ENCODE results near the gene TMOD2. TPM values are rescaled to one million over a fixed set of nuclear protein-coding genes. Genes with fewer than 3 reads are reported as not detected.

Gene TMOD2
- total and polyA plus RNA-seq, 2 experiments from 2014 or later = 3.0 to 5.9 TPM

DNA sequence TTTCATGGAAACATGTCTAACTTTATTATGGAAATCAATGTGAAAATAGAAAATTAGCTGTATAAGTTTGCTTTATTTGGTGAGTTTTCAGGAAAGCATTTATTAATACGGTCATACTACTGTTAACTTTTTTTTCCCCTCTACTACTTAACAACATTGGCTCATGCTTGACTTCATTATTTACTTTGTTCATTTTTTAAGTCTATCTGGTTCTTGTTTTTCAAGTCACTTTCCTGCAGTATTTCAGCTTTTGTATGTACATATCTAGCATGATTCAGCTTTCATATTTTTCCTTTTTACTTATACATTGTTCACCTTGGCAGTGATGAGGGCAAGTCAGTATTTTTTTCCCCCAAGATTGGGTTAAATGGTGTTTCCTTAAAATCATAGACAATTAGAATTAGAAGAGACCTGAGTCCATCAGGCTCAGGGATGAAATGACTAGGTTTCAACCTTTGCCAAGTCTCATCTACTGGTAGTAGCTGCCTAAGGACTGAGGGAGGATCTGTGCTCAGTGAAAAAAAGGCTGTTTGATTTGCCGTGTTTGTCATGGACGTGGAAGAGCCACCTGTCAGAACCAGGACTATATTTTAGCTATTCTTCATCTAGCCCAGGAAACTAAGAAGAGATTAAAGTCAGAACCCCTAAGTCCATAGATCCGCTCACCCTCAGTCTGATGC, 93.5 kb downstream of the TMOD2 start:
- Histone ChIP-seq H3K27ac (ENCODE audit: low read depth) (no peak overlapping the region), H3K79me2 (replicated peaks; ENCODE audit: insufficient read depth) (peaks cover 94% of the 10 kb centered on the region), H3K9me2 (ENCODE audit: insufficient read depth) (no peaks in the 10 kb centered on the region), H3F3A (replicated peaks; ENCODE audit: low read depth) (no peaks in the 10 kb centered on the region), H3K36me3 (ENCODE audit: insufficient read depth) (no peaks in the 10 kb centered on the region), H3K4me3 (no peak overlapping the region), H3K4me2 (no peak overlapping the region), H3K4me1 (ENCODE audit: insufficient read depth) (peaks cover 41% of the 10 kb centered on the region), H2AFZ (no peak overlapping the region), H3K27me3 (ENCODE audit: insufficient read depth) (no peaks in the 10 kb centered on the region), H4K20me1 (replicated peaks; ENCODE audit: insufficient read depth) (peaks cover 22% of the 10 kb centered on the region)
- Mint-ChIP-seq H3K4me3 (no peak overlapping the region), H3K27ac (no peak overlapping the region), H3K36me3 (ENCODE audit: low read depth) (no peaks in the 10 kb centered on the region), H3K27me3 (ENCODE audit: insufficient read depth, low read depth, poor library complexity) (no peaks in the 10 kb centered on the region), H3K9me3 (no peaks in the 10 kb centered on the region), H3K4me1 (peaks cover 50% of the 10 kb centered on the region)
- 0 out of 3 replicates have a peak, but pooled peaks have one; percentile 22 for ATAC-seq
- no peak for DNase-seq (ENCODE audit: low spot score)
- no peak for TF ChIP-seq POLR2AphosphoS5 (IDR thresholded peaks at IDR 0.05; ENCODE audit: low read depth)
- no peak for TF ChIP-seq STAT1 (IDR thresholded peaks at IDR 0.05; ENCODE audit: unreplicated experiment)
- TF ChIP-seq NANOG (IDR thresholded peaks at IDR 0.05; ENCODE audit: borderline replicate concordance) = no peak
- TF ChIP-seq, protein P1, sequence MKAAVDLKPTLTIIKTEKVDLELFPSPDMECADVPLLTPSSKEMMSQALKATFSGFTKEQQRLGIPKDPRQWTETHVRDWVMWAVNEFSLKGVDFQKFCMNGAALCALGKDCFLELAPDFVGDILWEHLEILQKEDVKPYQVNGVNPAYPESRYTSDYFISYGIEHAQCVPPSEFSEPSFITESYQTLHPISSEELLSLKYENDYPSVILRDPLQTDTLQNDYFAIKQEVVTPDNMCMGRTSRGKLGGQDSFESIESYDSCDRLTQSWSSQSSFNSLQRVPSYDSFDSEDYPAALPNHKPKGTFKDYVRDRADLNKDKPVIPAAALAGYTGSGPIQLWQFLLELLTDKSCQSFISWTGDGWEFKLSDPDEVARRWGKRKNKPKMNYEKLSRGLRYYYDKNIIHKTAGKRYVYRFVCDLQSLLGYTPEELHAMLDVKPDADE (IDR thresholded peaks at IDR 0.05) = no peak
- TF ChIP-seq, protein P2, sequence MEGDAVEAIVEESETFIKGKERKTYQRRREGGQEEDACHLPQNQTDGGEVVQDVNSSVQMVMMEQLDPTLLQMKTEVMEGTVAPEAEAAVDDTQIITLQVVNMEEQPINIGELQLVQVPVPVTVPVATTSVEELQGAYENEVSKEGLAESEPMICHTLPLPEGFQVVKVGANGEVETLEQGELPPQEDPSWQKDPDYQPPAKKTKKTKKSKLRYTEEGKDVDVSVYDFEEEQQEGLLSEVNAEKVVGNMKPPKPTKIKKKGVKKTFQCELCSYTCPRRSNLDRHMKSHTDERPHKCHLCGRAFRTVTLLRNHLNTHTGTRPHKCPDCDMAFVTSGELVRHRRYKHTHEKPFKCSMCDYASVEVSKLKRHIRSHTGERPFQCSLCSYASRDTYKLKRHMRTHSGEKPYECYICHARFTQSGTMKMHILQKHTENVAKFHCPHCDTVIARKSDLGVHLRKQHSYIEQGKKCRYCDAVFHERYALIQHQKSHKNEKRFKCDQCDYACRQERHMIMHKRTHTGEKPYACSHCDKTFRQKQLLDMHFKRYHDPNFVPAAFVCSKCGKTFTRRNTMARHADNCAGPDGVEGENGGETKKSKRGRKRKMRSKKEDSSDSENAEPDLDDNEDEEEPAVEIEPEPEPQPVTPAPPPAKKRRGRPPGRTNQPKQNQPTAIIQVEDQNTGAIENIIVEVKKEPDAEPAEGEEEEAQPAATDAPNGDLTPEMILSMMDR (conservative IDR thresholded peaks at IDR 0.05; ENCODE audit: low read depth in 2 of 2) = no peak
- no peak for TF ChIP-seq ZNF114 (CRISPR knock-in tag; IDR thresholded peaks at IDR 0.05)

DNA sequence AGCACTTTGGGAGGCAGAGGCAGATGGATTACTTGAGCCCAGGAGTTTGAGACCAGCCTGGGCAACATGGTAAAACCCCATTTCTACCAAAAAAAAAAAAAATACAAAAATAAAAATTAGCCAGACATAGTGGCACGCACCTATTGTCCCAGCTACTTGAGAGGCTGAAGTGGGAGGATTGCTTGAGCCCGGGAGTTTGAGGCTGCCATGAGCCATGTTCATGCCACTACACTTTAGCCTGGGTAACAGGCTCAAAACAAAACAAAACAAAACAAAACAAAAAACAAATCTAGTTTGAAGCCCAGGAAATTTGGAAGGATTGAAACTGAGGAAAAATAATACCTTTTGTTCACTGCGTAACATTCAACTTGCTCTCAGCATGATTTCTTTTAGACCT, 94.7 kb downstream of the TMOD2 start:
- Histone ChIP-seq H3K79me2 (replicated peaks; ENCODE audit: insufficient read depth) (peaks cover 94% of the 10 kb centered on the region), H3K27me3 (ENCODE audit: insufficient read depth) (no peaks in the 10 kb centered on the region), H3K36me3 (ENCODE audit: insufficient read depth) (no peaks in the 10 kb centered on the region), H3K27ac (ENCODE audit: low read depth) (no peak overlapping the region), H3F3A (replicated peaks; ENCODE audit: low read depth) (no peaks in the 10 kb centered on the region), H3K4me3 (no peak overlapping the region), H3K9me2 (ENCODE audit: insufficient read depth) (no peaks in the 10 kb centered on the region), H3K4me2 (no peak overlapping the region), H4K20me1 (replicated peaks; ENCODE audit: insufficient read depth) (peaks cover 25% of the 10 kb centered on the region), H2AFZ (no peak overlapping the region), H3K4me1 (ENCODE audit: insufficient read depth) (peaks cover 36% of the 10 kb centered on the region)
- ATAC-seq = no peak
- no peak overlapping the region for H3K27ac Mint-ChIP-seq
- no peaks in the 10 kb centered on the region for H3K9me3 Mint-ChIP-seq
- H3K36me3 Mint-ChIP-seq (ENCODE audit: low read depth) = no peaks in the 10 kb centered on the region
- H3K4me1 Mint-ChIP-seq = peaks cover 41% of the 10 kb centered on the region
- no peak for DNase-seq (ENCODE audit: low spot score)
- H3K27me3 Mint-ChIP-seq (ENCODE audit: insufficient read depth, low read depth, poor library complexity) = peaks cover 2% of the 10 kb centered on the region
- no peak overlapping the region for H3K4me3 Mint-ChIP-seq
- TF ChIP-seq, protein P2 (conservative IDR thresholded peaks at IDR 0.05; ENCODE audit: low read depth in 2 of 2) = no peak
- TF ChIP-seq JUNB (IDR thresholded peaks at IDR 0.05; ENCODE audit: unreplicated experiment) = no peak
- TF ChIP-seq, protein P1 (IDR thresholded peaks at IDR 0.05) = no peak
- TF ChIP-seq ZNF114 (CRISPR knock-in tag; IDR thresholded peaks at IDR 0.05) = no peak
- TF ChIP-seq, protein P3, sequence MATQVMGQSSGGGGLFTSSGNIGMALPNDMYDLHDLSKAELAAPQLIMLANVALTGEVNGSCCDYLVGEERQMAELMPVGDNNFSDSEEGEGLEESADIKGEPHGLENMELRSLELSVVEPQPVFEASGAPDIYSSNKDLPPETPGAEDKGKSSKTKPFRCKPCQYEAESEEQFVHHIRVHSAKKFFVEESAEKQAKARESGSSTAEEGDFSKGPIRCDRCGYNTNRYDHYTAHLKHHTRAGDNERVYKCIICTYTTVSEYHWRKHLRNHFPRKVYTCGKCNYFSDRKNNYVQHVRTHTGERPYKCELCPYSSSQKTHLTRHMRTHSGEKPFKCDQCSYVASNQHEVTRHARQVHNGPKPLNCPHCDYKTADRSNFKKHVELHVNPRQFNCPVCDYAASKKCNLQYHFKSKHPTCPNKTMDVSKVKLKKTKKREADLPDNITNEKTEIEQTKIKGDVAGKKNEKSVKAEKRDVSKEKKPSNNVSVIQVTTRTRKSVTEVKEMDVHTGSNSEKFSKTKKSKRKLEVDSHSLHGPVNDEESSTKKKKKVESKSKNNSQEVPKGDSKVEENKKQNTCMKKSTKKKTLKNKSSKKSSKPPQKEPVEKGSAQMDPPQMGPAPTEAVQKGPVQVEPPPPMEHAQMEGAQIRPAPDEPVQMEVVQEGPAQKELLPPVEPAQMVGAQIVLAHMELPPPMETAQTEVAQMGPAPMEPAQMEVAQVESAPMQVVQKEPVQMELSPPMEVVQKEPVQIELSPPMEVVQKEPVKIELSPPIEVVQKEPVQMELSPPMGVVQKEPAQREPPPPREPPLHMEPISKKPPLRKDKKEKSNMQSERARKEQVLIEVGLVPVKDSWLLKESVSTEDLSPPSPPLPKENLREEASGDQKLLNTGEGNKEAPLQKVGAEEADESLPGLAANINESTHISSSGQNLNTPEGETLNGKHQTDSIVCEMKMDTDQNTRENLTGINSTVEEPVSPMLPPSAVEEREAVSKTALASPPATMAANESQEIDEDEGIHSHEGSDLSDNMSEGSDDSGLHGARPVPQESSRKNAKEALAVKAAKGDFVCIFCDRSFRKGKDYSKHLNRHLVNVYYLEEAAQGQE (IDR thresholded peaks at IDR 0.05; ENCODE audit: unreplicated experiment) = no peak
